HG03280 (cell line): ENCODE measurements around the gene AGMO.

Source experiments
- ATAC-seq: cut with Tn5 transposase; IDR thresholded peaks from one replicate; pipeline ENCODE4 v1.9.1; 2021; ENCODE audit warnings: mild to moderate bottlenecking, moderate library complexity; ENCODE audit not compliant: unreplicated experiment

AGMO gene

GRCh38 chr7:15504351-15504750 lies 57.5 kb downstream of the AGMO start:
- no peak for ATAC-seq

GRCh38 chr7:15503603-15504290 lies 58.1 kb downstream of the AGMO start:
- no peak for ATAC-seq

- no peak for ATAC-seq
Measured at GRCh38 chr7:15498465-15498864, 63.4 kb downstream of the AGMO start.

GRCh38 chr7:15495170-15495569 lies 66.6 kb downstream of the AGMO start:
- ATAC-seq, result no peak

GRCh38 chr7:15494711-15495110 lies 67.1 kb downstream of the AGMO start:
- ATAC-seq, result no peak

- ATAC-seq, result no peak
Measured at GRCh38 chr7:15491361-15491760, 70.5 kb downstream of the AGMO start.

- ATAC-seq, result no peak
Measured at GRCh38 chr7:15490291-15490690, 71.5 kb downstream of the AGMO start.

GRCh38 chr7:15489861-15490260 lies 72.0 kb downstream of the AGMO start:
- ATAC-seq, result no peak

- no peak for ATAC-seq
Measured at GRCh38 chr7:15489383-15489782, 72.4 kb downstream of the AGMO start.

- no peak for ATAC-seq
Measured at GRCh38 chr7:15488401-15488800, 73.4 kb downstream of the AGMO start.

GRCh38 chr7:15487896-15488295 lies 73.9 kb downstream of the AGMO start:
- no peak for ATAC-seq

GRCh38 chr7:15485998-15486397 lies 75.8 kb downstream of the AGMO start:
- no peak for ATAC-seq

GRCh38 chr7:15485431-15485830 lies 76.4 kb downstream of the AGMO start:
- no peak for ATAC-seq

GRCh38 chr7:15481132-15481531 lies 80.7 kb downstream of the AGMO start:
- no peak for ATAC-seq

GRCh38 chr7:15478401-15478800 lies 83.4 kb downstream of the AGMO start:
- ATAC-seq, result no peak

GRCh38 chr7:15476531-15476918 lies 85.3 kb downstream of the AGMO start:
- ATAC-seq, result no peak

GRCh38 chr7:15475808-15476530 lies 85.8 kb downstream of the AGMO start:
- ATAC-seq, result no peak

- no peak for ATAC-seq
Measured at GRCh38 chr7:15471669-15471950, 90.2 kb downstream of the AGMO start.

- no peak for ATAC-seq
Measured at GRCh38 chr7:15470825-15471668, 90.8 kb downstream of the AGMO start.

- no peak for ATAC-seq
Measured at GRCh38 chr7:15464667-15465121, 97.1 kb downstream of the AGMO start.

GRCh38 chr7:15463801-15464666 lies 97.8 kb downstream of the AGMO start:
- no peak for ATAC-seq
